Mammary epithelial cell (primary cell): ENCODE measurements around the gene CCL4.

Experiments used
- CTCF ChIP-seq, 2 donors: IDR thresholded peaks in 1 of 2; conservative IDR thresholded peaks in 1 of 2; 2 replicates each; pipeline ENCODE4 v1.5.1; 2011 to 2012; ENCODE audit warnings: inconsistent platforms in 2 of 2, low read length in 2 of 2, mild to moderate bottlenecking in 2 of 2, control low read depth in 1 of 2, low read depth in 1 of 2; ENCODE audit not compliant: insufficient read depth in 1 of 2; ENCODE audit errors: extremely low read depth in 1 of 2
- EZH2 ChIP-seq: IDR thresholded peaks from 2 replicates; pipeline ENCODE4 v1.6.1; 2012; ENCODE audit warnings: low read length, inconsistent platforms, borderline replicate concordance

DNA sequence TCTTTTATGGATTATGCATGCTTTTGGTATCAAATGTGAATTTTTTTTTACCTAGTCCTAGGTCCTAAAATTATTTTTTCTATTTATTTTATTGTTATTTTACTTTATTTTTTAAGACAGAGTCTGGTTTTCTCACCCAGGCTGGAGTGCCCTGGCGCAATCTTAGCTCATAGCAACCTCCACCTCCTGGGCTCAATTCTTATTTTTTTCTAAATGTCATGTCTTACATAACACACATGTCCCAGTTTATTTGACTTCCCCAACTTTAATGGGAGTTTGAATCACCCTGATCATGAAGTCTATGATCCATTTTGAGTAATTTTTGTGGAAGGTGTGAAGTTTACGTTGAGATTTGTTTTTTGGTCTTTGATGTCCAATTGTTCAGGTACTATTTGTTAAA lies 42.8 kb upstream of the CCL4 start:
- TF ChIP-seq CTCF (conservative IDR thresholded peaks at IDR 0.05 in 1 of 2, IDR thresholded peaks at IDR 0.05 in 1 of 2; ENCODE audit: extremely low read depth in 1 of 2, insufficient read depth in 1 of 2, low read depth in 1 of 2, low read length in 2 of 2) = no peak
- no peak for TF ChIP-seq EZH2
